GM12892 (cell line): ENCODE measurements around the gene CCDC88C.

Experiments used
- POLR2A ChIP-seq: IDR thresholded peaks from 2 replicates; pipeline ENCODE4 v1.6.1; 2011; ENCODE audit warnings: low read depth, low read length, control low read depth
- POLR2AphosphoS5 ChIP-seq: IDR thresholded peaks from 2 replicates; pipeline ENCODE4 v1.6.1; 2011; ENCODE audit warnings: low read depth, low read length, control low read depth
- TAF1 ChIP-seq: IDR thresholded peaks from 2 replicates; pipeline ENCODE4 v1.6.1; 2011; ENCODE audit warnings: low read depth, mild to moderate bottlenecking, control low read depth, low read length, borderline replicate concordance

DNA sequence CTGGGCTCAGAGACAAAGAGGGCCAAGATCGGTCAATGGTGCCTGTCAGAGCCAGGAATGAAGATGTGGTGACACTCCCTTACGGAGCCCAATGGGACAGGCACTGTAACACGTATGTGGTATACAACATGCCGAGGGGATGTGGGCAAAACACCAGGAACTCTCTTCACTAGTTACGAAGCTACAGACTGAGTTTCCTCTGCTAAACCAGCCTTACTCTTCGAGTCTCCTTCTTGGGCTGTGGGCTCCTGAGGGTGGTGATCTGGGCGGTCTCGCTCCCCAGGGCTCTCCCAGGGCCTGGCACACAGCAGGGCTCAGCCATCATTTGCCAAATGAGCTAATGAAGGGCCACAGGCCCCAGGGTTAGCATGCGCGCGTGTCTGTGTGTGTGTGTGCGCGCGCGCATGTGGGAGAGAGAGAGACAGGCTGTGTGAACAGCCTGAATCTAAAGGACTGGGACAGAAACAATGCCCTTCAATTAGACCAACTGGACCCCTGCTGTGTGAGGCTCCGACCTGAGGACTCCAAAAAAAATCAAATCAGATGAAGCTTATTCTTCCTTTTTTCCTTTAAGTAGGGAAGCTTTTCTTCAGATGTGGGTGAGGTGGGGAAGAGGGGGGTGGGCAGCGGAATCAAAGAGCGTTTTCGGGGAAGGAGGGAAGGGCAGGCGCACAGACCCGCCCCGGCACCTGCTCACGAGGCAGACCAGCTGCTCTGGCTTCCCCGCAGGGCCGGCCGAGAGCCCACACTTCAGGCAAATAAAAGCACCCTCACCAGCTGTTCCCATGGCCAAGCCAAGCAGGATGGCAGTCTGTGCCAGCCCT is 42.5 kb downstream of the CCDC88C start:
- TF ChIP-seq POLR2A: no peak
- no peak for TF ChIP-seq POLR2AphosphoS5
- TF ChIP-seq TAF1: no peak
